ENCODE data around the gene STK38L.

STK38L gene

DNA sequence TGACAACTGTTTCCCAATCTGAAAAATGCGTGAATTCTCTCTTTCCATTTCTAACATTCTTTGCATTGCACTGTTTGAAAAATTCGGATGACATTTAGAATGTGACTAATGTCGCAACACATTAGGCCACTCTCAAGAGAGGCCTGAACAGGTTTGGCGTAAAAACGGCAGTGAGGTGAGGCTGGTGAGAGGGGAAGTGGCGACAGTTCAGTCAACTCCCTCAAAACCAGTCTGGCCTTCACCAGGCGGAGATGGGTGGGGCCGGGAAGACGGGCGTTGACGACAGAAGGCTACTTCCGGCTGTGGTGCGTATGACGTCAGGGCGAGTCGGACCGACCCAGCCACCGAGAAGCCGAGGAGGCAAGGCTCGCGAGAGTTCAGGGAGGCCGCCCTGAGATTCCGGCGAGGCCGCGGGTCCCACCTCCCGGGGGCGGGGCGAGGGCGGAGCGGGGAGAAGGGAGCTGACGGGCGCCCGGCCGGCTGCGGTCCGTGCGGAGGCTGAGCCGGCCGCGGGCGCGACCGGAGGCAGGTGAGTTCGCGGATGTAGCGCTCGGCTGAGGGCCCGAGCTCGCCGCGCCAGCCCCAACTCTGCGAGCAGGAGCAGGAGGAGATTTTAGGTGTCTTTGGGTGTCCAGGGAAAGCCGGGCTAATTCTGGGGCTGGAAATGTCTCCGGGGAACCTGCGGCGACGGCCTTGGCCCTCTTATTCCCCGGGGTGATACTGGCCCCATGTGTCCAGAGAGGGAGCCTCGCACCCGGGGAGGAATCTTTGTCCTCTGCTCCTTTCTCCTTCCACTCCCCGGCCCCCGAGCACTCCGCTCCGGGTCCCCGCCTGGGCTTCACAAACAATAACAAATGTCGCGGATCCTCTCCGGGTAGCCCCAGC lies at the start of gene STK38L:
Gene STK38L, plus strand, starts transcription at position 483 of the 885 bp plus-strand sequence. CDS start 53,435 bp downstream, outside the sequence.
- in situ Hi-C loops (cut with HindIII; ENCODE audit: low sequenced_read_pairs): no loop called here

DNA sequence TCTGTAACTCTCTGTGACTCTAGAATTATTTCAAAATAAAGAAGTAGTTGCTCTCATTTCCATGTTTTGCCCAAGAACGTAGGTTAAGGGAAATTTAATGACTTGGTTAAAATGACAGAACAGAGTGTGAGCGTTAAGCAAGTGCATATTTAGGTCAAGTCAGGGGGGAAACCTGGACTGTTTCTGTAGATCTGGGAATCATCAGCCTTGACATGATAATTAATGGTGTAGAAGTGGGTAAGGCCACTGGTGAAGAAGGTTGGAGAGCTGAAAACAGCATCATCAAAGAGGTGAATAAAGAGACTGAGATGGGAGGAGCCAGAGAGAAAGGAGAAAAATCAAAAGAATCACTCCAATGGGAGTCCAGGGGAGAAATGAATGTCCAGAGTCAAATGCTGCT lies 49.4 kb upstream of the STK38L start:
- in situ Hi-C loops (cut with HindIII; ENCODE audit: low sequenced_read_pairs): no loop called here

DNA sequence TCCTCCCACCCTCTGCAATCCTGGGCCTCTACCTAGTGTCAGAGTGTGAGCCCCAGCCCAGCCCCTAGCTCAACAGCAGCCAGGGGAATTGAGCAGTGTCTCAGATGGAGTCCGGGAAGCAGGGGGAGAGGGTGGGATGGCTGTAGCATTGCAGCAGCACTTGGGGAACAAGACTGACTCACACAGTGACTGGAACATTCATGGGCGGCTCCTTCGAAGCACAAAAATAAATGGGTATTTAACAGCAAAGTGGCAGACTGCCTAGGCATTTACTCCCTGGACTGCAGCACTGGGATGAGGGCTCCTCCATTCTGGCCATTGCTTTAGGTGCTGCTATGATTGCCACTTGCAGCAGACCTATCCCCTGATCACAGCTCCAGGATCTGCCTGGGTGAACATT lies 46.0 kb upstream of the STK38L start:
- in situ Hi-C loops (cut with HindIII; ENCODE audit: low sequenced_read_pairs): no loop called here

DNA sequence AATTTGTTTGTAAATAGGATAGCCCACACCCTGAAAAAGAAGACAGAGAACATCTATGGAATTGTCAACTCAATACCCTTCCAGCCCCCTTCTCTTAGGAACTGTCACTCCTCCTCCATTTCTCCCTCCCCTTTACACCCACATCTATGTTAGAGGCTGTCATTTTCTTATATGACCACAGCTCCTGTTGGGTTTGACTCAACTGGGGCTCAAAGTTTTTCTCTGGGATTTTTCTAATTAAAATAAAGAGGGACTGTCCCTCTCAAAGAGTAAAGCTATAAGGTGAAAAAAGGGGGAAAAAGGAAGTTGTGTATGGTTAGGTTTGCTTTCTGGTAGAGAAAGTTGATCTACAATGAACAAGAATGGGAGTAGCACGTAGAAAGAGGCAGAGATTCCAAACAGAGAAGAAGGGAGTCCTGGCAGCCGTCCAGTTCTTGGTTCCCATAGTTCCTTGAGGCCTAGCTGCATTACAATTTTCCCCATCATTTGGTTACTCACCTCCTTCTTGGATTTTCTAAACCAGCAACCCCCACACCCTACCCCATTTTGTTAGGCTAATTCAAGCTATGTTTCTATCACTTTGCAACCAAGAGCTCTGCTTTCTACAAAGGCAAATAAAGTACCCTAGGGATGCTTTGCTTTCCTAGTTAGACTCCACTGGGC lies 44.3 kb upstream of the STK38L start:
- in situ Hi-C loops (cut with HindIII; ENCODE audit: low sequenced_read_pairs): no loop called here

DNA sequence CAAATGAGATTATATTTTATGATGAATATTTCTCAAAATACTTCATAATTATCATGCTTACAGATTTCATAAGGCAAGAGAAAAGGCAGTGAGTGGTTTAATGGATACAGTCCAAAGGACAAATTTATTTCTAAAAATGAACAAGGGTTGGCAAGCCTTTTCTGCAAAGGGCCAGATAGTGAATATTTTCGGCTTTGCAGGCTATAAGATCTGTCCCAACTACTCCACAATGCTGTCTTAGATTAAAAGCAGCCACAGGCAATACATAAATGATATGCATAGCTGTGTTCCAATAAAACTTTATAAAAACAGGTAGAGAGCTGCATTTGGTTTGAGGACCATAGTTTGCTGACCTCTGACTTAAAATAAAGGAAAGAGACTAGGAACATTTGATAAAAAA lies 42.9 kb upstream of the STK38L start:
- in situ Hi-C loops (cut with HindIII; ENCODE audit: low sequenced_read_pairs): no loop called here

DNA sequence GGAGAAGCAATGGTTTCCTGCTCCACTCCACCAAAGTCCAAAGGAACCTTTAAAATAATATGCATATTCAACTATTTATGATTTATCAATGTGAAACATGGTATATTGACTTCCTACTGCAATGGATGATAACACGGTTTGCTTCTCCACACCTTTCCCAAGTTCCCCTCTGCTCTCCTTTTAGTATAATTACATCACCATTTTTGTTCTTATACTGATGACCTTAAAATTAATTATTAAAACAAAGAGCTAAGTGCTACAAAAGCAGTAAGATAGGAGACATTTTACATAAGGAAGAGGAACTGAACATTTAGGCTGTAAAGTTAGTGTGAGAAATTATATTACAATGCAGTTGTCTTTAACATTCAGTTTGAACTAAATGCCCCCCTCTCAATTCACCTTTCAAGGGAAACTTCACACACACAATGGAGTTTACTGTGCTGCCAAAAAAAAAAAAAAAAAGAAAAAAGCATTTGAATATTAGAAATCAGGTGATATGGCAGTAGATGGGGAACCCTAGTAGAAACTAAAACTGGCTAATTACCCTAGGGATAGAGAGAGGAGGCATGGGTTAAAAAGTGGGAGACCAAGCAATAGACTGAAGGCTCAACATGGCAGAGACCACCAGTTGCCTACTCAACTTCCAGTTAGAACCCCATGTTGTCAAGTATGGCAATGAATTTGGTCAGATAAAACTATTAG lies 37.1 kb upstream of the STK38L start:
- in situ Hi-C loops (cut with HindIII; ENCODE audit: low sequenced_read_pairs): no loop called here

DNA sequence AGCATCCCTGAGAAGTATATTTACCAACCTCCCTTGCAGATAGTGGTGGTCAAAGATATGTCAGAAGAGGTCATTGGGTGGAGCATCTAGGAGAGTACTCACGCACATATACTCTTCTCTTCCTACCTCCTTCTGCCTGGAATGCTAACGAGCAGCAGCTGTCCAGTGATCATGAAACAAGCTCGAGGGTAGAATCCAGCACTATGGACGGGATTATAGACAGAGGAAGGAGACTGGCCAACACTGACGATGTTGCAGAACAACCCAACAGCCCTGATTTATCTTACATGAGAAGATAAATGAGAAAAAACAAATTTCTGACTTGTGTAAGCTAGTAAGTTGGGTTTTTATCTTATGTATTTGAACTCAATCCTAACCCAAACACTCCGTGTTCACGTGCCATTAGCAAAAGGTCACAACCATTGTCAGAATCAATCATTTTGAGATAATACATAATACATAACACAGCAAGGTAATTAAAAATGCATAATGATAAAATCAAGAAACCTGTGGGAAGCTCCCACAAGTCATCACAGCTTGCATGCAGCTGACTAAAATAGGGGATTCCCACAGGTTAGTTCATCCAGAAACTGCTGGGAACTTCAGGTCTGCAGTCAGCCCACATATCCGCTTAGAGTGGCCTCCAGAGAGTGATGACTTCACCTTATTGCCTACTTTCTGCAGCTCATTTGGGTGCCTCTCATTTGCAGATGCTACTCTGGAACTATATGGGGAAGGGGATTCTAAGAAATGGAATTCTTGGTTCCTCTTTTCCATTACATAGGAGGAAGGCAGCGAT lies 36.3 kb upstream of the STK38L start:
- in situ Hi-C loops (cut with HindIII; ENCODE audit: low sequenced_read_pairs): no loop called here

DNA sequence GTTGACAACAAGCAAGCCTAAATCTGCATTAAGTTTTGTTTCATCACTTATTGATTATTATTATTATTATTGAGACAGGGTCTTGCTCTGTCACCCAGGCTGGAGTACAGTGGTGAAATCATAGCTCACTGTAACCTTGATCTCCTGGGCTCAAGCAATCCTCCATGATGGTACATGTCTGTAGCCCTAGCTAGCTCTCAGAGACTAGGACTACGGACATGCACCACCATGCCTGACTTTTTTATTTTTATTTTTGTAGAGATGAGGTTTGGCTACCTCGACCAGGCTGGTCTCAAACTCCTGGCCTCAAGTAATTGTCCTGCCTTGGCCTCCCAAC lies 35.7 kb upstream of the STK38L start:
- in situ Hi-C loops (cut with HindIII; ENCODE audit: low sequenced_read_pairs): no loop called here

DNA sequence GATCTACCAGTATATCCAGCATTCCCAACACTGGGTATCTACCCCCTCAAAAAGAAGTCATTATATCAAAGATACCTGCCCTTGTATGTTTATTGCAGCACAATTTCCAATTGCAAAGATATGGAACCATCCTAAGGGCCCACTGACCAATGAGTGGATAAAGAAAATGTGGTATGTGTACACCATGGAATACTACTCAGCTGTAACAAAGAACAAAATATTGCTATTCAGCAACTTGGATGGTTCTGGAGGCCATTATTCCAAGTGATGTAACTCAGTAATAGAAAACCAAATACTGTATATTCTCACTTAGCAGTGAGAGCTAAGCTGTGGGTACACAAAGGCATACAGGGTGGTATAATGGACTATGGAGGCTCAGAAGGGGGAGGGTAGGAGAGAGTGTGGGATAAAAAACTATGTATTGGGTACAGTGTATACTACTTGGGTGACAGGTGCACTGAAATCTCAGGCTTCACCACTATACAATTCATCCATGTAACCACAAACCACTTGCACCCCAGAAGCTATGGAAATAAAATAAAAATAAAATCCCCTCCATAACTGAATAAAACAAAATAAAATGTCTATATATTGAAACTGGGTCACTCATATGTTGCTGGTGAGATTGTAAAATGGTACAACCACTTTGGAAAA lies 34.7 kb upstream of the STK38L start:
- in situ Hi-C loops (cut with HindIII; ENCODE audit: low sequenced_read_pairs): no loop called here

DNA sequence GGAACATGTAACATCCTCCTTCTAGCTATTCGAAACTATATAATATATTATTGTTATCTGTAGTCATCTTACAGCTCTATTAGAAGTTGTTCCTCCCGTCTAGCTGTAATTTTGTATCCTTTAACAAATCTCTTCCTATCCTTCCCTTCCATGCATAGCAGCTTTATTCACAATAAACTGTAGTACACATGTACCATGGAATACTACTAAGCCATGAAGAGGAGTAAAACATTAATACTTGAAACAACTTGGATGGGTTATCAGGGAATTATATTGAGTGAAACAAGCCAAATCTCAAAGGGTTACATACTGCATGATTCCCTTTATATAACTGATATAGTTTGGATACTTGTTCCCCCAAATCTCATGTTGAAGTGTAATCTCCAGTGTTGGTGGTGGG lies 33.9 kb upstream of the STK38L start:
- in situ Hi-C loops (cut with HindIII; ENCODE audit: low sequenced_read_pairs): no loop called here

DNA sequence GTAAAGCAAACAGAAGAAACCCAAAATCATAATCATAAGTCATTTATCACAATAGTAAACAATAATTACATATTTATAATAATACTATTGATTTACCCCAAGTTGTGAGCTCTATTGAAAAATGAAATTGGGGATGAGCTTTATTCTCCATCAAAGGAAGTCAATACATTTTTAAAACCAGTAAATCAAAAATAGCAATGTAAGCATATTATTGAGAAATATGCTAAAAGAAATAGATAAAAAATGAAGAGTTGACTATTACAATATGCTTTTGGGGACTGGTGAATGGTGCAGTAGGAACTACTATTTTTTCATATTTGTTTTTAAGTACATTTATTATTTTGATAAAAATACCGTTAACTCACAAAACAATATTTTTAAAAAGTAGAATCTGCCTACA lies 31.2 kb upstream of the STK38L start:
- in situ Hi-C loops (cut with HindIII; ENCODE audit: low sequenced_read_pairs): no loop called here

DNA sequence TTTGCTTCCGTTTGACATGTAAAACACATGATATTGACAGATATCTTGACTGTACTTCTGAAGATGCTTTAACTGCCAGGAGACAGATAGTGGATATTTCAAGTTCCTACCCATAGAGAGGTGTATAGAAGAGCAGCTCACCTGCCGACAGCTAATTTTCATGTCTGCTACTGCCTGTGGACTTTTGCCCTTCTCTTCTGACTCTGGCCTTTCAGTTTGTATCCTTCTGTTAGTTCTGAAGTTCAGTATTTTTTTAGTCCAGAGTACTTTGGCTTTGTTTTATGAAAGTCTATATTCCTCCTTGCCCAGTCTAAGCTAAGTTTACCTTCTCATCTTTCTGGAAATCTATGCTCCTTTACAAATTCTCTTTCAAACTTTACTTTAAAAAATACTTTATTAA lies 30.8 kb upstream of the STK38L start:
- in situ Hi-C loops (cut with HindIII; ENCODE audit: low sequenced_read_pairs): no loop called here

DNA sequence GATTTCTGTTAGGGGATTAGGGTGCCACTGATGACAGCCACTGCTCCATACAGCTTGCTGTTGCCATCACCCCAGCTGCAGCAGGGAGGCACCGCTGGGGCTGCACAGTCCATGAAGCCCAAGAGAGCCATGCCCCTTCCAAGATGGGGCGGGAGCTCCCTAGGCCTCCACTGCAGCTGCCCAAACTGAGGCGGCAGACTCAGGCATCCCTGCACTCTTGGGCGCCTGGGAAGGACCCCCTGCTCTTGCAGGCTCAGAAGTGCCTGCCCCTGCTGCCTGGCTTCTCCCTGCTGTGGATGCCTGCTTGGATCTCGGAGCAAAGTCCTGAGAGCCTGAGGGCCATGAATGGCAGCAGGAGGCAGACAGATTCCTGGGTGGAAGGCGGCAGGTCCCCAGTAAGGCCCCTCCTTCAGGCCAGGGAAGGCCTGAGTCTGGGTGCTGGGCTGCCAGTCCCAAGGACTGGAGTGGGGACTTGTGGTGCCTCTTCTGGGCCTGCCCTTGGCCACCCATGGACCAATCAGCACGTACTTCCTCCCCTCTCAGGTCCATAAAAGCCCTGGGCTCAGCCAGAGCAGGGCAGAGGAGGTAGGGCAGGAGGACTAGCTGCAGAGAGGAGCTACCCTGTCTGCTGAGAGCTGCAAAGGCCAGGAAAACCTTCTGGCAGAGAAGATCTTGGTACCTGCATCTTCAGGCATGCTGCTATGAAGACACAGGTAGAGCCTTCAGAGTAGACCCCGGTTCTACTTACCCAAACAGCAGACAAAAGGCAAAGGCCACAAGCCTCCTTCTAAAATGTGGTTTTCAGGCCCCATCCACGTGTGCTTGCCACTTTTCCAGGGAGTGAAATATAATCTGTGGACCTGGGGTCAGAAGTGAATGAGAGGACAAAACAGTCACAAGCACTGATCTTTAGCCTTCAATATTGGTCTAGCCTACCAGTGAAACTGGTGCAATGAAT lies 30.0 kb upstream of the STK38L start:
- in situ Hi-C loops (cut with HindIII; ENCODE audit: low sequenced_read_pairs): no loop called here

DNA sequence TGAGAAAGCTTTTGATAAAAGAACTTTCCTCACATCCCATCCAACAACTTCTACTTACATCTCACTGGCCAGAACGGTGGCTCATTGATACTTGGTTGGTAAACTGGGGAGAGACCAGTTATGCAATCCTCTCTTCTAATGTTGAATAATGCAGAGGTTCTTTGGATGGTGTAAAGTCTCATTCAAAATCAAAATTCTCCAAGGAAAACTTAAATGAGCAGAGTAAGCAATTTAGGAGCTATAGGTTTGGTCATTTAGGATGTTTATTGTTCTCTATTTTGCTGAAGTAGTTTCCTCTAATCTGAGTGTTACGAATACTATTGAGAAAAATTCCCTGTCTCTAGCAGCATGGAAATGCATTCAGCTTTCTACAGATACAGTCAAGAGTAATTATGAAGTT lies 26.5 kb upstream of the STK38L start:
- in situ Hi-C loops (cut with HindIII; ENCODE audit: low sequenced_read_pairs): no loop called here

DNA sequence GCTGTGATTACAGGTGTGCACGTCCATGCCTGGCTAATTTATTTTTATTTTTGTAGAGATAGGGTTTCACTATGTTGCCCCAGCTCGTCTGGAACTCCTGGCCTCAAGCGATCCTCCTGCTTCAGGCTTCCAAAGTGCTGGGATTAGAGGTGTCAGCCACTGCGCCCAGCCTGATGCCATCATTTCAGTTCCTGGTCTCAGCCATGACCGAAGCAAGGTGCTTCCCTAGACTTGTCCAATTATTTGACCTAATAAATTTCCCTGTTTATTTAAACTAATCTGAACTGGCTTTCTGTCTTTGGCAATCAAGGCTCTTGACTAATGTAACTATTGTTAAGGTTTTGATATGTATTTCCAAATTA lies 24.4 kb upstream of the STK38L start:
- in situ Hi-C loops (cut with HindIII; ENCODE audit: low sequenced_read_pairs): no loop called here

DNA sequence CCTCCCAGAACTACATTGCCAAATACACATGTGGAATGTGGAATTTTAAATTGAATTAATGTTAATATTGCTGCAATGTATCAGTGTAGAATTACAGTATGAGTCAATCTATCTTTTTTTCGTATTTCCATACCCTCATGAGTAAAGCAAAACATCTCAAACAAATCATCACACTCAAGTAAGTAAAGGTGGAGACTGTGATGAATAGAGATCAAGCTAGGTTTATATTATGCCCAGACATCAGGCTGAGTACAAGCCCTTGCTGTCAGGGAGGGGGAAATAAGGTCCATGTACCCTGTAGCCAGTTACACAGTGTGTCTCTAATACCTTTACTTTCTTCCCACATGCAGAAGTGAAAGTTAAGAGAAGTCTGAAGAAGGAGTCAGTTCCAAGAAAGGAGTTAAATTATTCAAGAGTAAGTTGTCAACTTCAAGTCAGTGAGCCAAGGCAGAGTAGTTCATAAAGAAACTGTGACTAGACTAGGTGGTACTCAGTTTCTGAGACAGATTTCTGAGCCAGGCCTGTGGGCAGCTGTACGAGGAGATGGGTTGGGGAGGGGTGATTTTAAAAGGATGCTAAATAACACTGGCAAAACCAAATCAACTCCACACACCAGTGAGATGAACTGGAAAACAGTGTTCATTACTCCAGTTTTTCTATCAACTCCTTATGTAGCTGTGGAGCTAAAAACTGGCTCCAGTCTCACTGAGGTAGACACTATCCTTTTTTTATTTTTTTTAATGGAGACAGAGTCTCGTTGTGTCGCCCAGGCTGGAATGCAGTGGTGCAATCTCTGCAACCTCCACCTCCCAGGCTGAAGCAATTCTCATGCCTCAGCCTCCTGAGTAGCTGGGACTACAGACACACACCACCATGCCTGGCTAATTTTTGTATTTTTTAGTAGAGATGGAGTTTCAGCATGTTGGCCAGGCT lies 23.8 kb upstream of the STK38L start:
- in situ Hi-C loops (cut with HindIII; ENCODE audit: low sequenced_read_pairs): no loop called here

DNA sequence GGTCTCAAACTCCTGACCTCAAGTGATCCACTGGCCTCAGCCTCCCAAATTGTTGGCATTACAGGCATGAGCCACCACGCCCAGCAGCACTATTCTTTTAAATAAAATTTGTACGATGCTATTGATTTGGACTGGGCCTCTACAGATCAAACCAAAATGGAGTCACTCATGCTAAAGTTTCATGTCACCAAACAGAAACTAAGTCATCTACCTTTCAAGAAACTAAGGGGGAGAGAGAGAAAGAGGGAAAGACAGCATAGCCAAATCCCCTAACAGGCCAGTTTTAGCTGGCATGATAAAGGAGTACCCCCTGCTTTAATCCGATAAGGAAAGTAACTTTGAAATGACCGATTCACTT lies 23.1 kb upstream of the STK38L start:
- in situ Hi-C loops (cut with HindIII; ENCODE audit: low sequenced_read_pairs): no loop called here

DNA sequence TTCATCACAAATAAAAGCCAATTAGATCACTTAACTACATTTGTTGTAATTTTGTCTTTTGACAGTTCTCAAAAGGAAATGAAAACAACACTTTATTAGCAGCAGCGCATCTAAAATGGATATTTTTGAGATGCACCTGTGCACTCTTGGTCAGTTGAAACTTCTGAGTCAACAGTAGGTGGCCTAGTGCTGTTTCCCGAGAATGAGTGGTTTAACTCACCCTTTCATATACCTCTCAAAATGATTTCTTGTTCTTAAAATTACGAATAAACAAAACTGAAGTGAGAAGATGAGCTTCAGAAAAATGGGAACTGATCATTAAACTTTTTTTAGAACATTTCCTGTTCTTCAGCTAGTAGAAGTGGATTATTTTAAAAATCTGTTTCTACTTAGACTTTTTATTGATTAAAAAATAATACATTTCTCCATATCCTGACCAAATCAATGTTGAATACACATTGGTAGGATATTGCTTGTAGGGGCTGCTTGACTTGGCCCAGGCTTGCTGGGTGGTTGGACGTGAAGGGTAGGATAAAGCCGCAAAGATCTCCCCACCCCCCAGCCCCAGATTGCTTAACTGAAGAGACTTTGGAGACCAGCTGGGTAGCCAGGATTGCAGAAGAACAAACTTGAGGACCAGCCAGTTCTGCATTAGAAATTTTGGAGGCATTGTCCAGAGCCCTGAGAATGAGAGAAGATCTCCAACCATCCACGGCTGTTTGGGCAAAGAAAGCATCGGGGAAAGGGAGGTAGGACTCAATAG lies 22.3 kb upstream of the STK38L start:
- in situ Hi-C loops (cut with HindIII; ENCODE audit: low sequenced_read_pairs): no loop called here
